ENCODE measurements around the gene ZNF689.

ZNF689 gene

DNA sequence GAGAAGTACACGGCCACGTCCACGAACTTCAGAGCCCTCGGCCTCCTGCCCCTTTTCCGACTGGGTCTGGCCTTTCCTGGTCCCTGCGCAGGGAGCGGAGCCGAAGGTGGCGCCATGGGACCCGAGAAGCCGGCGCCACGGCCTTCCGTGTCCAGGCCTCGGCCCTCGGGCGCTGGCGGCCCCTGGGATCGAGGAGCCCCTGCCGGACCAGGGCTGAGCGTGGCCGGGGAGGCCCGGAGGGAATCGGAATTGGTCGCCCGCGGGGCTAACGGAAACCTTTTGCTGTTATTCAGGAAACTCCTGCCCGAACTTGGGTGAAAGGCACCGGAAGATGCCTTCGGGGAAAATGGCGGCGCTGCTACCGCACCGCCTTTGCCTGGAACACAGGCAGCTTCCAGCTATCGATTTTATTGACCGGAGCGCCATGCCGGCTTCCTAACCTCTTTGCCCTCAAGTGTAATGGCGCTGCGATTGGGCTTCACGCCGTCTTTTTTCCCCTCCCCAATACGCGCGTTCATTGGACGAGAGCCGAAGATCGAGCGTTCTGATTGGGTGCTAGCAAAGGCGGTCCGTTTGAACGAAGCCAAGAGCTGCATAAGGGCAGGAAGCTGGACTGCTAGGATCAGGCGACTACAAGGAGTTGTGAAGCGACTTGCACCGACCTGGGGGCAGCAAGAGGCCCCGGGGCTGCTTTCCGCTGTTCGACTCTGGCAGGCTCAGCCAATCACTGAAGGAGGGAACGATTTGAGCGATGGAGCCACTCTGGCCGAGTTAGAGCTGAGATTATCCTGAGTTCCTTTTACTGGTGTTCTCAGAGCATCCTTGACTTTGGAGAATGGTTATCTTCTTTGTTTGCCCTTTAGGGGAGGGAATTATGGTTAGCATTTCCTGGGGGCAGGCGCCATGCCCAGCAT is at the start of gene ZNF689:
Gene ZNF689 (minus strand): TSS at position 464 of the 914 bp plus-strand sequence. CDS start 348 bp downstream, at position 116.
- Histone ChIP-seq H3K4me3 (ENCODE audit: low read length) (peak within 1 kb of the TSS; percentile 89), H3K9ac (ENCODE audit: low read length) (peak within 1 kb of the TSS; percentile 98), H3K36me3 (ENCODE audit: control insufficient read depth, insufficient read depth, low read length) (peaks cover 1% of the 10 kb centered on the region), H3K4me1 (ENCODE audit: control insufficient read depth, insufficient read depth, low read length) (no peaks in the 10 kb centered on the region), H3K27ac (ENCODE audit: low read depth, low read length) (peak within 1 kb of the TSS; percentile 97), H3K27me3 (ENCODE audit: control insufficient read depth, insufficient read depth, low read length) (no peaks in the 10 kb centered on the region)

DNA sequence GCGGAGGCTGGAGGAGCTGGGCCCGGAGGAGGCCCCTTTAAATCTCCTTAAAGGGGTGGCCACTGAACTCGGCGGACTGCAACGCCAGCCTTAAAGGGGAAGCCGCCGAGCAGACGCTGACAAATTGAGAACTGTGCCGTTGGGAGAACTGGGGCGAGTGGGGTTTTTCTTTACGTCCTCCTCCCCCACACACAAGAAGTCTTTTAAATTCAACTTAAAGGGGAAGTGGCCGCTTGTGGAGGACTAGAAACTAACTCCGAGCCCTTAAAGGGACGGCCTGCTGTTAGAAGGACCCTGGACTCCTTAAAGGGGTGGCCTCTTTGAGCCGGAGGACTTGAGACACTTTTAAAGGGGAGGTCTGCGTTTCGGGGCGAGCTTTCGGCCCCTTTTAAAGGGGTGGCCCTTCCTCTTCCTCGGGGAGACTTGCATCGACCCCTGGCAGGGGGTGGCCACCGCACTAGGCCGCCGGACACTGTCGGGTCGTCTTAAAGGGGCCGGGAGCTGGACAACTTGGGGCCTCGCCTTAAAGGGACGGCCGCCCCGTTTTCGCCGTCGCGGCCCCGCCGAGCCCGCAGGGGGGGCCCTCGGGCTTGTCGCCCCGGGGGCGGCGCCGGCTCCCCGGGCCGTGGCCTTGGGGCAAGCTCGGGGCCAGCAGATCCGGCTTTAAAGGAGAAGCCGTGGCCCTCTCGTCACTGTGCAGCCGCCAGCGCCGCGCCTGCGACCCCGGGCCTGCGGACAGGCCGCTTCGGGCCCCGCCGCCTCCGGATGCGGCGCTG is 48.7 kb upstream of the ZNF689 start:
- Histone ChIP-seq H3K9ac (ENCODE audit: low read length) (peak overlapping the region; percentile 95), H3K36me3 (ENCODE audit: control insufficient read depth, insufficient read depth, low read length) (peaks cover 48% of the 10 kb centered on the region), H3K27ac (ENCODE audit: low read depth, low read length) (peak overlapping the region; percentile 98), H3K4me3 (ENCODE audit: low read length) (peak overlapping the region; percentile 96), H3K27me3 (ENCODE audit: control insufficient read depth, insufficient read depth, low read length) (no peaks in the 10 kb centered on the region), H3K4me1 (ENCODE audit: control insufficient read depth, insufficient read depth, low read length) (peaks cover 21% of the 10 kb centered on the region)

DNA sequence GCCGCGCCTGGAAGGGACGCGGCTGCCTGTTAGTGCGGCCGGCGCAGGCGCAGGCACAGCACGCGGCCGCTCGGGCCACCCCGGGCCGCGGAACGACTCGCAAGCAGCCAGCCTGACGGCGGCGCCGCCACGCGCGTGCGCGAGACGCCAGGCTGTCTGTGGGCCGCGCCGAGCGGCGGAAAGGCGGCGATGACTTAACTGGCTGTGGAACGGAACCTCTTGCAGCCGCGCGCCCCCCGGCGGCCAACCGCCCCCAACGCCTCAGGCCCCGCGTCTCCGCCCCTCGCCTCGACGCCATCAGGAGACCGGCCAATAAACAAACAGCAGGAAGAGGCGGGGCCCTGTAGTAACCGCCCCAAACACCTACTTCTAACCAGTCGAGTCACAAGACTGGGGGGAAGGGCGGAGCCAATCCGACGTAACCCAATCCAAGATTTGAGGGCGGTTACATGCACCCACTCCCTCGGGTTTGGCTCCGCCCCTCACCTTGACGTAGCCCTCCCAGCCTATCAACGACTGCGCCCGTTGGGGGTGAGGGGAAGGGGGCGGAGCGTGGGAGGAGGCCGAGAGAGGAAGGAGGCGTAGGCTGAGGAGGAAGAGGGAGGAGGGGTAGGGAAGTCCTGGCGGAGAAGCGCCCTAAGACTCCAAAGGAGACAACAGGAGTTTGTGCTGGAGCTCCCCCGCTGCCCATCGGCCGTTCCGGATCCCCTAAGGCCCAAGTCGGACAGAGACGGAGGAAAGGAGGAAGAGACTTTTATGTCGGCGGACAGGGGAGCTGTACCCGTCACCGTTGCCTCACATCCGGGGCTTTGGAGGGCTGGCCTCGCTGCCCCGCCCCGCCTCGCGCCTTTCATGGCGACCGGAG is 47.9 kb upstream of the ZNF689 start, which contains the start of gene FBRS:
Gene FBRS (plus strand): TSS at position 566 of the 865 bp plus-strand sequence. CDS start 1,088 bp downstream, outside the sequence.
- Histone ChIP-seq H3K4me1 (ENCODE audit: control insufficient read depth, insufficient read depth, low read length) (peaks cover 21% of the 10 kb centered on the region), H3K36me3 (ENCODE audit: control insufficient read depth, insufficient read depth, low read length) (peaks cover 42% of the 10 kb centered on the region), H3K9ac (ENCODE audit: low read length) (peak within 1 kb of the TSS; percentile 95), H3K27ac (ENCODE audit: low read depth, low read length) (peak within 1 kb of the TSS; percentile 98), H3K4me3 (ENCODE audit: low read length) (peak within 1 kb of the TSS; percentile 96), H3K27me3 (ENCODE audit: control insufficient read depth, insufficient read depth, low read length) (no peaks in the 10 kb centered on the region)

DNA sequence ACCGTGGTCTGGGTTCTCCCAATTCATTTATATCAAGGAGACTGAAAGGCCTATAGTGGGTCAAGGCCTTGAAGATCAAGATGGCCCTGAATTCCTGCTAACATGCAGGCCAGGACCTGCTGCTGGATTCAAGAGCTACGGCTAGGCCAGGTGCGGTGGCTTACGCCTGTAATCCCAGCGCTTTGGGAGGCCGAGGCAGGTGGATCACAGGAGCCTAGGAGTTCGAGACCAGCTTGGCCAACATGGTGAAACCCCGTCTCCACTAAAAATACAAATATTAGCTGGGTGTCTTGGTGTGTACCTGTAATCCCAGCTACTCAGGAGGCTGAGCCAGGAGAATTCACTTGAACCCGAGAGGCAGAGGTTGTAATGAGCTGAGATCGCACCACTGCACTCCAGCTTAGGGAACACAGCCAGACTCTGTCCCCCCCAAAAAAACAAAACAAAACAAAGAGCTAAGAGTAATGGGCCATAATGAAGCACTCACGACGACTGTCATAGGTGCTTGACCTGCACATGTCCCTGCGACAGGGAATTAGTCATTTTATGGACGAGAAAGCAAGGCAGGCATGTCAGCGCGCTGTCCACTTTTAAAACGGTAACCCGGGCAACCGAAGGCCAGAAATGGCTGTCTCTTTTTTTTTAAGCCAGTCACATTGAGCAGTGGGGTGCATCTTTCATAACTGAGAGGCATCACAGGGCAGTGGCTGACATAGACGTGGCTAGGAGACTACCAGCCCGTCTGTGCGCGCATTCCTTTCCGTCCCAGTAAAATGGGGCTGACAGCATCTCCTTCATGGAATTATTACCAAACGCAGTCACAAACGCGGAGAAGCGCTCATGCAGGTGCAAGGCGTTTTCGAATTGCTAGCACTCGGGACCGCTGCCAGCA is 47.0 kb upstream of the ZNF689 start:
- Histone ChIP-seq H3K9ac (ENCODE audit: low read length) (peak overlapping the region; percentile 71), H3K27ac (ENCODE audit: low read depth, low read length) (peak overlapping the region; percentile 85), H3K4me1 (ENCODE audit: control insufficient read depth, insufficient read depth, low read length) (peaks cover 26% of the 10 kb centered on the region), H3K4me3 (ENCODE audit: low read length) (peak overlapping the region; percentile 83), H3K27me3 (ENCODE audit: control insufficient read depth, insufficient read depth, low read length) (no peaks in the 10 kb centered on the region), H3K36me3 (ENCODE audit: control insufficient read depth, insufficient read depth, low read length) (peaks cover 35% of the 10 kb centered on the region)

DNA sequence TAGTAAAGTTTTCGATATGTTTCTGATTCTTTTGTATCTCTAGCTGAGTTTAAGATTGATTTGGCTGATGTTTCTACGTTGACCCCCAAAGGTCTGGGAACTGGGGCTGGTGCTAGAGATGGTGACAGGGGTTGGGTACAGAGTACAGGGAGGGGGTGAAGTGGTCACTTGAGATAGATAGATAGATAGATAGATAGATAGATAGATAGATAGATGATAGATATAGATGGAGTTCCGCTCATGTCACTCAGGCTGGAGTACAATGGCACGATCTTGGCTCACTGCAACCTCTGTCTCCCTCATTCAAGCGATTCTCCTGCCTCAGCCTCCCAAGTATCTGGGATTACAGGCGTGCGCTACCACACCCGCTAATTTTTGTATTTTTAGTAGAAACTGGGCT is 46.2 kb upstream of the ZNF689 start:
- Histone ChIP-seq H3K4me3 (ENCODE audit: low read length) (no peak overlapping the region), H3K36me3 (ENCODE audit: control insufficient read depth, insufficient read depth, low read length) (peaks cover 30% of the 10 kb centered on the region), H3K27me3 (ENCODE audit: control insufficient read depth, insufficient read depth, low read length) (no peaks in the 10 kb centered on the region), H3K4me1 (ENCODE audit: control insufficient read depth, insufficient read depth, low read length) (peaks cover 28% of the 10 kb centered on the region), H3K27ac (ENCODE audit: low read depth, low read length) (no peak overlapping the region), H3K9ac (ENCODE audit: low read length) (no peak overlapping the region)

DNA sequence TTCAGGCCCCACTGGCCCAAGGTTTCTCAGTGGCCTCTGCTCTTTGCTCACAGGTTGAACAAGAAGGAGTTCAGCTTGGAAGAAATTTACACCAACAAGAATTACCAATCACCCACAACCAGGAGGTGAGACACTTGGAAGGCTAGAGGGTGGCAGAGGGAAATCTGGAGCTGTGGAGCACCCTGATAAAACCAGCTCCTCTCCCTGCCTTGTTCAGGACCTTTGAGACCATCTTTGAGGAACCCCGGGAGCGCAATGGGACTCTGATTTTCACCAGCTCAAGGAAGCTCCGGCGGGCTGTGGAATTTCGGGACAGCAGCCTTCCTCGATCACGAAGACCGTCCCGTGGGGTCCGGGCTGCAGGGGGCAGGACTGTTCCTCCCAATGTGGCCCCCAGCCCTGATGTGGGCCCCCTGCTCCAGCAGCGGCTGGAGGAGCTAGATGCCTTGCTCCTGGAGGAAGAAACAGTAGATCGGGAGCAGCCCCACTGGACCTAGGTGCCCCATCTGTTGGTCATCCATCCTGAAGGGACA is 45.7 kb upstream of the ZNF689 start:
- Histone ChIP-seq H3K9ac (ENCODE audit: low read length) (no peak overlapping the region), H3K4me1 (ENCODE audit: control insufficient read depth, insufficient read depth, low read length) (peaks cover 23% of the 10 kb centered on the region), H3K36me3 (ENCODE audit: control insufficient read depth, insufficient read depth, low read length) (peaks cover 28% of the 10 kb centered on the region), H3K4me3 (ENCODE audit: low read length) (no peak overlapping the region), H3K27me3 (ENCODE audit: control insufficient read depth, insufficient read depth, low read length) (no peaks in the 10 kb centered on the region), H3K27ac (ENCODE audit: low read depth, low read length) (no peak overlapping the region)

DNA sequence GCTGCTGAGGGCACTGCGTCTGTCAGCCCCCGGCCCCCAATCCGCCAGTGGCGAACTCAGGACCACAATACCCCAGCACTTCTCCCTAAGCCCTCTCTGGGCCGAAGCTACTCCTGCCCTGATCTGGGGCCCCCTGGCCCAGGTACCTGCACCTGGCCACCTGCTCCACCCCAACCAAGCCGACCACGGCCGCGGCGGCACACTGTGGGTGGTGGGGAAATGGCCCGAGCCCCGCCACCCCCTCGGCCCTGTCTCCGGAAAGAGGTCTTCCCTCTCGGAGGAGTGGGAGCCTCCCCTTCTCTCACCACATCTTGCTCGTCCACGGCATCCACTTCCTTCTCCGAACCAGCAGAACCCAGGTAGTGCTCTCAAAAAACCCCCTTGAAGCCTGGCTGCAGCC is 44.7 kb upstream of the ZNF689 start:
- no peak overlapping the region for H3K9ac ChIP-seq (ENCODE audit: low read length)

DNA sequence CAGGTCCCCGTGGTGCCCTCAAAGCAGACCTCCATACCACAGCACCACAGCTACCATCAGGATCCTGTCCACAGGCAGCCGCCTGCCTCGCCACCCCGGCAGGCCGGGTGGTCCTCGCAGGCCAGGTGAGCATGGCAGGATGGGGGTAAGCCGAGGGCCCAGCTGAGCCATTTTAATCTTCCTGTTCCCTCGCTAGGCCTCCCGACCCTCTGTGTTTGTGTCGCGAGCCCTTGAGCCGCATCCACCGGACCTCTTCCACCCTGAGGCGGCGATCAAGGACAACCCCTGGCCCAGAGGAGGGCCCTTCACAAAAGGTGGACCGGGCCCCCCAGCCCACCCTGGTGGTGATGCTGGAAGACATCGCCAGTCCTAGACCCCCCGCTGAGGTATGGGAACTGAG is 42.5 kb upstream of the ZNF689 start:
- Histone ChIP-seq H3K4me1 (ENCODE audit: control insufficient read depth, insufficient read depth, low read length) (peaks cover 16% of the 10 kb centered on the region), H3K27me3 (ENCODE audit: control insufficient read depth, insufficient read depth, low read length) (no peaks in the 10 kb centered on the region), H3K4me3 (ENCODE audit: low read length) (no peak overlapping the region), H3K36me3 (ENCODE audit: control insufficient read depth, insufficient read depth, low read length) (peaks cover 26% of the 10 kb centered on the region), H3K9ac (ENCODE audit: low read length) (no peak overlapping the region), H3K27ac (ENCODE audit: low read depth, low read length) (no peak overlapping the region)

More for the DNA sequence above, 44.7 kb upstream of the ZNF689 start:
- Histone ChIP-seq H3K27ac (ENCODE audit: low read depth, low read length) (no peak overlapping the region), H3K4me1 (ENCODE audit: control insufficient read depth, insufficient read depth, low read length) (peaks cover 16% of the 10 kb centered on the region), H3K36me3 (ENCODE audit: control insufficient read depth, insufficient read depth, low read length) (peaks cover 28% of the 10 kb centered on the region), H3K27me3 (ENCODE audit: control insufficient read depth, insufficient read depth, low read length) (no peaks in the 10 kb centered on the region), H3K4me3 (ENCODE audit: low read length) (no peak overlapping the region)

DNA sequence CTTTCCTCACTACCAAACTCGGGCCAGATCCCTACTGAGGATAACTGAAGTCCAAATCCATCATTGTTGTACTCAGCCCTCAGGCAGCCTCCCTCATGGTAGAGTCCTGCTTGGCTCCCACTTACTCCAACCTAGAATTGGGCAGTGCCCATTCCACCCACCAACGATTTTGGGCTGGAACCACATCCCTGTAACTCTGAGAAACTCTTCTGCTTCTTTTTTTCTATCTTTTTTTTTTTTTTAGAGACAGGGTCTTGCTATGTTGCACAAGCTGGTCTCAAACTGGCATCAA is 41.8 kb upstream of the ZNF689 start:
- peaks cover 10% of the 10 kb centered on the region for H3K4me1 ChIP-seq (ENCODE audit: control insufficient read depth, insufficient read depth, low read length)
- peak overlapping the region; percentile 98 for H3K27ac ChIP-seq (ENCODE audit: low read depth, low read length)
- no peaks in the 10 kb centered on the region for H3K27me3 ChIP-seq (ENCODE audit: control insufficient read depth, insufficient read depth, low read length)
- H3K4me3 ChIP-seq (ENCODE audit: low read length): peak overlapping the region; percentile 99
- H3K9ac ChIP-seq (ENCODE audit: low read length): peak overlapping the region; percentile 80
- H3K36me3 ChIP-seq (ENCODE audit: control insufficient read depth, insufficient read depth, low read length): peaks cover 26% of the 10 kb centered on the region

DNA sequence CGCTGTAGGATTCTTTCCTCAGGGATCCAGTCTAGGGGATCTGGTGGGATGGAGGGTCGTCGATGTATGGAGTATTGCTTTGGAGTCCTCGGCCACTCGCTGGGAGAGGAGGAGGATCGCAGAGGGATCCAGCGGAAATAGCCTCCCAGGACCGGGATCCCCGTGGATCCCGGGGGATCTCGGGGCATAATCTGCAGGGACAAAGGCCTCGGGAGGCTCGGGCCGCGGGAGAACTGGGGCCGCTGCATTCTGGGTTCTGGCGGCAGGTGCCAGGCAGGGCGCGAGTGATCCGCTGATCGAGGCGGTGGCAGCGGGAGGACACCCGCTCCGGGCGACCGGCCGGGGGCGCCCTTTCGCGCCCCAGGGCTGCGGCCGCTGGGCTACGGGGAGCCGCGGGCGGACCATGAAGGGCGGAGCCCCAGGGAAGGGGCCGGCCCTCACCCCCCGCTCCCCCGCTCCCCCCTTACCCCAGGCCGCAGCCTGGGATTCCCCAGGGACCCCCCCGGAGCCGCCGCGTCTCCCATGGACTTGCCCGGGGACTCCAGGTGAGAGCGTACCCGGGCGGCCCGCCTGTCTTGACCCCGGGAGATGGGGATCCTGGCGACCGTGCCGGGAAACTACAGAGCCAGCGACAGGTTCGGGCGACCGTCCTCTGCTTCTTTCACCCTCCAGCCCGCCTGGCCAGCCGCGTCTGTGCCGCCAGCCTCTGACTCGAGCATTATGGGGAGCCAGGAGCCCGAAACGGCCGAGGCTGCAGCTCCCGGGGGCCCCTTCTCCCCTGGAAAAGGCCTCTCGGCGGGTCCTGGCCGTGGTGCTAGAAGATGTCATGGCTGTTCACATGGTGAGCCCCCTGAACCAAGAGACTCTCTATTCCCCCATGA is 41.2 kb upstream of the ZNF689 start:
- peak overlapping the region; percentile 98 for H3K27ac ChIP-seq (ENCODE audit: low read depth, low read length)
- peak overlapping the region; percentile 99 for H3K4me3 ChIP-seq (ENCODE audit: low read length)
- H3K36me3 ChIP-seq (ENCODE audit: control insufficient read depth, insufficient read depth, low read length): peaks cover 24% of the 10 kb centered on the region
- H3K27me3 ChIP-seq (ENCODE audit: control insufficient read depth, insufficient read depth, low read length): no peaks in the 10 kb centered on the region
- peaks cover 10% of the 10 kb centered on the region for H3K4me1 ChIP-seq (ENCODE audit: control insufficient read depth, insufficient read depth, low read length)
- peak overlapping the region; percentile 97 for H3K9ac ChIP-seq (ENCODE audit: low read length)
